IMR-90 (cell line): Measurements from ENCODE around the gene DOLPP1. TPM values are rescaled to one million over a fixed set of nuclear protein-coding genes. Genes with fewer than 3 reads are reported as not detected.
A peak's percentile ranks its signal among the peaks of the same experiment; 100 is the strongest.

Experiments
- ATAC-seq: fragments of 200-7000 bp; cut with Tn5 transposase; 2 replicates; pipeline ENCODE4 v1.9.1; 2020; ENCODE audit warnings: low read depth, mild to moderate bottlenecking, moderate library complexity
- BruUV-seq: library from RNA; stranded (reverse); fragments of 400-500 nt; replicated peaks from 2 replicates; lab custom pipeline; 2021; lab: Mats Ljungman, UMichigan
- CTCF ChIA-PET: fragments of 300-600 bp; formaldehyde crosslinking; extraction: SDS; loops from one replicate; lab custom pipeline; 2021; ENCODE audit warnings: antibody characterized with exemption; lab: Yijun Ruan, JAX
- POLR2A ChIA-PET: fragments of 300-600 bp; sonication (Branson Sonifier 250); formaldehyde crosslinking; loops from one replicate; lab custom pipeline; 2022; ENCODE audit warnings: antibody characterized with exemption; ENCODE audit not compliant: unreplicated experiment; lab: Charles Lee
- DNase-seq: peaks from one replicate; pipeline ENCODE4 v3.0.0; 2013
- H2AFZ ChIP-seq: replicated peaks from 2 replicates; pipeline ENCODE3; 2013; ENCODE audit warnings: low read length, mild to moderate bottlenecking; ENCODE audit not compliant: poor library complexity
- H2AK5ac ChIP-seq: 2 replicates; pipeline ENCODE4 v1.6.1; 2013; ENCODE audit warnings: low read depth, low read length, inconsistent platforms
- H2AK9ac ChIP-seq: replicated peaks from 2 replicates; pipeline ENCODE3; 2013; ENCODE audit warnings: mild to moderate bottlenecking, low read depth, low read length, moderate library complexity; ENCODE audit not compliant: poor library complexity
- H2BK120ac ChIP-seq: 2 replicates; pipeline ENCODE4 v1.6.1; 2013; ENCODE audit warnings: low read depth, low read length, inconsistent platforms
- H2BK15ac ChIP-seq: 3 replicates; pipeline ENCODE4 v1.6.1; 2013; ENCODE audit warnings: low read depth, low read length, inconsistent platforms
- H2BK20ac ChIP-seq: 2 replicates; pipeline ENCODE4 v1.6.1; 2013; ENCODE audit warnings: low read depth, mild to moderate bottlenecking, inconsistent platforms, low read length, moderate library complexity
- H2BK5ac ChIP-seq: 2 replicates; pipeline ENCODE4 v1.6.1; 2013; ENCODE audit warnings: mild to moderate bottlenecking, low read depth, low read length, inconsistent platforms; ENCODE audit not compliant: poor library complexity, severe bottlenecking
- H3K14ac ChIP-seq: replicated peaks from 2 replicates; pipeline ENCODE4 v1.6.1; 2013; ENCODE audit warnings: low read depth, low read length, inconsistent platforms
- H3K18ac ChIP-seq: 2 replicates; pipeline ENCODE4 v1.6.1; 2013; ENCODE audit warnings: low read depth, low read length, control low read depth
- H3K23ac ChIP-seq: 2 replicates; pipeline ENCODE4 v1.6.1; 2013; ENCODE audit warnings: low read depth, low read length, inconsistent platforms
- H3K27ac ChIP-seq: 2 replicates; pipeline ENCODE4 v1.5.1; 2013; ENCODE audit warnings: mild to moderate bottlenecking, control low read depth, low read length; ENCODE audit not compliant: insufficient read depth
- H3K27me3 ChIP-seq: 2 replicates; pipeline ENCODE4 v1.6.1; 2013; ENCODE audit warnings: low read length; ENCODE audit not compliant: control insufficient read depth, insufficient read depth
- H3K36me3 ChIP-seq: 2 replicates; pipeline ENCODE4 v1.6.1; 2013; ENCODE audit warnings: low read length, mixed read lengths; ENCODE audit not compliant: control insufficient read depth, insufficient read depth
- H3K4ac ChIP-seq: 2 replicates; pipeline ENCODE4 v1.6.1; 2013; ENCODE audit warnings: low read depth, low read length, inconsistent platforms
- H3K4me1 ChIP-seq: 2 replicates; pipeline ENCODE4 v1.6.1; 2013; ENCODE audit warnings: low read length, mixed read lengths; ENCODE audit not compliant: control insufficient read depth, insufficient read depth
- H3K4me2 ChIP-seq: 2 replicates; pipeline ENCODE4 v1.6.1; 2013; ENCODE audit warnings: low read depth, mild to moderate bottlenecking, control low read depth, low read length, moderate library complexity
- H3K4me3 ChIP-seq: 2 replicates; pipeline ENCODE4 v1.5.1; 2013; ENCODE audit warnings: low read depth, mild to moderate bottlenecking, control low read depth, low read length, moderate library complexity; ENCODE audit not compliant: insufficient read depth
- H3K56ac ChIP-seq: 2 replicates; pipeline ENCODE4 v1.6.1; 2013; ENCODE audit warnings: low read length, inconsistent platforms; ENCODE audit not compliant: insufficient read depth; ENCODE audit errors: extremely low read depth
- H3K79me1 ChIP-seq, 2 experiments: 2 replicates each; pipeline ENCODE4 v1.6.1; 2013; ENCODE audit warnings: low read length in 2 of 2, inconsistent platforms in 1 of 2, low read depth in 1 of 2
- H3K9ac ChIP-seq: 2 replicates; pipeline ENCODE4 v1.6.1; 2013; ENCODE audit warnings: low read depth, low read length, control low read depth
- H3K9me1 ChIP-seq: 2 replicates; pipeline ENCODE4 v1.6.1; 2013; ENCODE audit warnings: low read length, inconsistent platforms; ENCODE audit not compliant: insufficient read depth
- H3K9me3 ChIP-seq: 2 replicates; pipeline ENCODE4 v1.6.1; 2013; ENCODE audit warnings: low read length; ENCODE audit not compliant: control insufficient read depth, insufficient read depth
- H4K20me1 ChIP-seq: 2 replicates; pipeline ENCODE4 v1.6.1; 2013; ENCODE audit warnings: low read length, inconsistent platforms; ENCODE audit not compliant: insufficient read depth
- H4K5ac ChIP-seq: 2 replicates; pipeline ENCODE4 v1.6.1; 2013; ENCODE audit warnings: mild to moderate bottlenecking, low read depth, low read length, control low read depth
- H4K8ac ChIP-seq, 2 experiments: 2 replicates each; pipeline ENCODE4 v1.6.1; 2013; ENCODE audit warnings: low read depth in 2 of 2, low read length in 2 of 2, control low read depth in 1 of 2, inconsistent platforms in 1 of 2
- H4K91ac ChIP-seq: 2 replicates; pipeline ENCODE4 v1.6.1; 2013; ENCODE audit warnings: low read depth, low read length, inconsistent platforms; ENCODE audit not compliant: insufficient read depth
- BHLHE40 ChIP-seq: fragments of 150-350 bp; IDR thresholded peaks from 2 replicates; pipeline ENCODE4 v1.6.1; 2016; ENCODE audit warnings: mild to moderate bottlenecking, low read depth, low read length
- CHD1 ChIP-seq: IDR thresholded peaks from 2 replicates; pipeline ENCODE4 v1.6.1; 2012; ENCODE audit warnings: low read depth, low read length, improper control_type of control experiment
- ELK1 ChIP-seq: fragments of 150-350 bp; IDR thresholded peaks from 2 replicates; pipeline ENCODE4 v1.6.1; 2016; ENCODE audit warnings: low read depth, mild to moderate bottlenecking, low read length, moderate library complexity, borderline replicate concordance
- FOS ChIP-seq: fragments of 150-350 bp; IDR thresholded peaks from 2 replicates; pipeline ENCODE4 v1.6.1; 2016; ENCODE audit warnings: low read depth, low read length
- MAFK ChIP-seq: IDR thresholded peaks from 2 replicates; pipeline ENCODE4 v1.6.1; 2012; ENCODE audit warnings: low read depth, low read length, improper control_type of control experiment
- MXI1 ChIP-seq: IDR thresholded peaks from 2 replicates; pipeline ENCODE4 v1.6.1; 2012; ENCODE audit warnings: low read depth, mild to moderate bottlenecking, low read length, moderate library complexity, borderline replicate concordance
- POLR2A ChIP-seq: IDR thresholded peaks from 2 replicates; pipeline ENCODE4 v1.6.1; 2012; ENCODE audit warnings: mild to moderate bottlenecking, low read depth, low read length
- RAD21 ChIP-seq: IDR thresholded peaks from 2 replicates; pipeline ENCODE4 v1.6.1; 2012; ENCODE audit warnings: low read length, improper control_type of control experiment
- RFX5 ChIP-seq: IDR thresholded peaks from 2 replicates; pipeline ENCODE4 v1.8.0; 2012; ENCODE audit warnings: low read depth, mild to moderate bottlenecking, low read length, moderate library complexity
- SMC3 ChIP-seq: fragments of 150-350 bp; IDR thresholded peaks from 2 replicates; pipeline ENCODE4 v1.6.1; 2016; ENCODE audit warnings: low read depth, mild to moderate bottlenecking, antibody characterized with exemption, low read length, moderate library complexity
- WGBS, 2 experiments: methylation state at CpG; one replicate each; pipeline versions ENCODE4 v1.1.5 to v1.1.7; 2013; ENCODE audit warnings: missing lambda C conversion rate in 2 of 2; ENCODE audit not compliant: insufficient read length in 1 of 2; ENCODE audit errors: extremely low coverage in 2 of 2; 5-methylcytosine and 5-hydroxymethylcytosine counted together
- dilution Hi-C: fragments of 300-500 bp; cut with HindIII; formaldehyde crosslinking; loops from one replicate; pipeline ENCODE4 v1.14.3; 2018; ENCODE audit warnings: low sequenced_read_pairs; ENCODE audit not compliant: unreplicated experiment
- in situ Hi-C: fragments of 300-500 bp; cut with MboI; formaldehyde crosslinking; loops from 3 replicates; pipeline ENCODE4 v1.14.3; 2019; ENCODE audit warnings: low sequenced_read_pairs, inconsistent platforms, mixed read lengths
- intact Hi-C: fragments of 100-400 bp; cut with micrococcal nuclease; formaldehyde crosslinking; loops from 2 replicates; pipeline ENCODE4 v1.10.0; 2022
- polyA plus RNA-seq, 3 experiments: library from polyadenylated mRNA; depleted of rRNA; stranded (reverse); fragments of >200 nt; gene quantifications; 2 replicates each; pipeline ENCODE4 v1.2.3, GENCODE V29; 2012; ENCODE audit warnings: low replicate concordance in 1 of 3
- total RNA-seq: library from RNA; depleted of rRNA; stranded (reverse); fragments of >200 nt; gene quantifications from 2 replicates; pipeline ENCODE4 v1.2.3, GENCODE V29; 2012

DOLPP1 gene
- total and polyA plus RNA-seq, 2 of the 4 experiments (the other 2 are of a cell fraction) = 7.0 to 16.5 TPM

- Histone ChIP-seq H3K9ac (no peak overlapping the region), H3K4ac (0 out of 2 replicates have a peak overlapping the region, but pooled peaks have one; percentile 34), H2AK5ac (no peak overlapping the region), H3K14ac (no peak overlapping the region), H2BK20ac (no peak overlapping the region), H3K27ac (no peak overlapping the region), H3K9me1 (peaks cover 6% of the 10 kb centered on the region; the same call in 1 of the 2 replicates), H3K9me3 (no peaks in the 10 kb centered on the region), H4K20me1 (no peaks in the 10 kb centered on the region), H2BK5ac (no peak overlapping the region), H3K36me3 (peaks cover 2% of the 10 kb centered on the region; the same call in 1 of the 2 replicates), H2BK120ac (no peak overlapping the region), H4K91ac (no peak overlapping the region), H2AFZ (peak overlapping the region; percentile 98), H3K27me3 (no peaks in the 10 kb centered on the region), H4K5ac (peak overlapping the region; percentile 27; the same call in 1 of the 2 replicates), H3K4me2 (peak overlapping the region; percentile 85), H3K56ac (no peak overlapping the region), H3K4me3 (peak overlapping the region; percentile 68), H3K23ac (no peak overlapping the region), H2AK9ac (peak overlapping the region; percentile 86), H3K4me1 (peaks cover 7% of the 10 kb centered on the region; the same call in 1 of the 2 replicates), H3K79me1 (peaks cover 27 to 41% of the 10 kb centered on the region in 2 experiments), H3K18ac (no peak overlapping the region), H4K8ac (peak overlapping the region; percentile 62 to 71; a peak in 3 of 4 replicates), H2BK15ac (no peak overlapping the region)
- no TSS peak for BruUV-seq
- TF ChIP-seq POLR2A (no peak), CHD1 (no peak), SMC3 (no peak), FOS (no peak), MXI1 (no peak), ELK1 (no peak), MAFK (no peak), RFX5 (no peak), RAD21 (no peak), BHLHE40 (no peak)
- ChIA-PET POLR2A (no interaction called here), CTCF (no interaction called here)
- intact Hi-C loops = no loop called here
- dilution Hi-C loops = no loop called here
- 0% methylated on average over 1 of the region's 12 CpGs; no CpG with 5 or more reads in 1 of the 2 experiments for WGBS, 2 experiments
- in situ Hi-C loops = no loop called here
- ATAC-seq = no peak
- DNase-seq = no peak
Measured at GRCh38 chr9:129080298-129080600, 662 bp upstream of the DOLPP1 start.
